HEK293T (cell line): ENCODE data around the gene IFNAR1.
"Not testable (repeated sequence)": the region's sequence is repeated elsewhere in the genome, so short reads cannot be mapped to it uniquely, and the experiment has no call there.

ENCODE experiments used
- CTCF ChIA-PET: fragments of 350-600 bp; formaldehyde crosslinking; extraction: SDS; loops from one replicate; lab custom pipeline; 2021; ENCODE audit warnings: antibody characterized with exemption, inconsistent platforms; lab: Yijun Ruan, JAX
- POLR2A ChIA-PET: fragments of 350-600 bp; formaldehyde crosslinking; extraction: SDS; loops from one replicate; lab custom pipeline; 2020; ENCODE audit warnings: antibody characterized with exemption, inconsistent platforms; lab: Yijun Ruan, JAX
- DNase-seq: peaks from one replicate; pipeline ENCODE4 v3.0.0; 2012; ENCODE audit warnings: mixed read lengths; ENCODE audit errors: extremely low spot score
- ARNT ChIP-seq: fragments of 450-650 bp; IDR thresholded peaks from 2 replicates; pipeline ENCODE4 v1.6.1; 2017; ENCODE audit warnings: mild to moderate bottlenecking
- BHLHE40 ChIP-seq: fragments of 450-650 bp; IDR thresholded peaks from 2 replicates; pipeline ENCODE4 v1.6.1; 2016; ENCODE audit warnings: mild to moderate bottlenecking, moderate library complexity, borderline replicate concordance
- CTBP1 ChIP-seq: fragments of 450-650 bp; IDR thresholded peaks from 2 replicates; pipeline ENCODE4 v1.6.1; 2016; ENCODE audit warnings: borderline replicate concordance
- ELF4 ChIP-seq: fragments of 450-650 bp; IDR thresholded peaks from 2 replicates; pipeline ENCODE4 v1.6.1; 2017; ENCODE audit warnings: antibody characterized with exemption
- FOXA1 ChIP-seq: fragments of 450-650 bp; IDR thresholded peaks from 2 replicates; pipeline ENCODE4 v1.6.1; 2016; ENCODE audit warnings: mild to moderate bottlenecking
- FOXK2 ChIP-seq: fragments of 450-650 bp; IDR thresholded peaks from 2 replicates; pipeline ENCODE4 v1.6.1; 2016; ENCODE audit warnings: mild to moderate bottlenecking
- FOXM1 ChIP-seq: fragments of 450-650 bp; IDR thresholded peaks from 2 replicates; pipeline ENCODE4 v1.6.1; 2017; ENCODE audit warnings: mild to moderate bottlenecking, borderline replicate concordance
- HDGF ChIP-seq: fragments of 450-650 bp; IDR thresholded peaks from 2 replicates; pipeline ENCODE4 v1.6.1; 2017; ENCODE audit warnings: antibody characterized with exemption, borderline replicate concordance
- L3MBTL2 ChIP-seq: fragments of 450-650 bp; conservative IDR thresholded peaks from 2 replicates; pipeline ENCODE4 v1.6.1; 2016; ENCODE audit warnings: mild to moderate bottlenecking
- LEF1 ChIP-seq: fragments of 450-650 bp; IDR thresholded peaks from 2 replicates; pipeline ENCODE4 v1.6.1; 2017; ENCODE audit warnings: mild to moderate bottlenecking, borderline replicate concordance
- NFRKB ChIP-seq: fragments of 450-650 bp; IDR thresholded peaks from 2 replicates; pipeline ENCODE4 v1.6.1; 2016; ENCODE audit warnings: mild to moderate bottlenecking, moderate library complexity
- PKNOX1 ChIP-seq: fragments of 450-650 bp; IDR thresholded peaks from 2 replicates; pipeline ENCODE4 v1.6.1; 2016
- SP1 ChIP-seq: fragments of 450-650 bp; IDR thresholded peaks from 2 replicates; pipeline ENCODE4 v1.6.1; 2017
- SUZ12 ChIP-seq: fragments of 450-650 bp; IDR thresholded peaks from 2 replicates; pipeline ENCODE4 v1.6.1; 2016; ENCODE audit warnings: mild to moderate bottlenecking
- TARDBP ChIP-seq: fragments of 450-650 bp; IDR thresholded peaks from 2 replicates; pipeline ENCODE4 v1.6.1; 2016
- ZNF384 ChIP-seq: fragments of 450-650 bp; IDR thresholded peaks from 2 replicates; pipeline ENCODE4 v1.6.1; 2016

The IFNAR1 gene

GRCh38 chr21:33362044-33362555 lies 37.3 kb downstream of the IFNAR1 start:
- no peak for DNase-seq
- POLR2A ChIA-PET, result interaction anchor here (1.5 to 2.2 kb wide), 3 partner anchors 37 to 162 kb away, joined by 4 to 11 read pairs (median 5); partner anchors contain the start of genes IFNAR1 and IL10RB

GRCh38 chr21:33363911-33364609 lies 39.3 kb downstream of the IFNAR1 start:
- DNase-seq, CTCF ChIA-PET: not testable (repeated sequence)
- POLR2A ChIA-PET, result interaction anchor here (1.1 kb wide), 1 partner anchor 38 kb away, joined by 5 read pairs; no protein-coding TSS in a partner anchor

More at GRCh38 chr21:33362044-33362555, 37.3 kb downstream of the IFNAR1 start:
- TF ChIP-seq LEF1 (no peak), TARDBP (no peak), ELF4 (no peak), PKNOX1 (no peak), NFRKB (no peak), CTBP1 (no peak), FOXM1 (no peak), ZNF384 (no peak), ARNT (no peak), HDGF (no peak), FOXK2 (no peak), L3MBTL2 (no peak), SP1 (no peak), FOXA1 (no peak), BHLHE40 (no peak), SUZ12 (no peak)
- CTCF ChIA-PET, result interaction anchor here (0.8 to 2.3 kb wide), 9 partner anchors 10 to 117 kb away, joined by 3 to 11 read pairs (median 3); partner anchors contain the start of genes IFNAR1 and TMEM50B

- DNase-seq, result no peak
- ChIA-PET CTCF (no interaction called here), POLR2A (no interaction called here)
- TF ChIP-seq CTBP1 (no peak), HDGF (no peak), FOXM1 (no peak), TARDBP (no peak), SP1 (no peak), ZNF384 (no peak), LEF1 (no peak), PKNOX1 (no peak), SUZ12 (no peak), ELF4 (no peak), L3MBTL2 (no peak), FOXA1 (no peak), ARNT (no peak), FOXK2 (no peak), NFRKB (no peak), BHLHE40 (no peak)
These were observed 40.1 kb downstream of the IFNAR1 start for GRCh38 chr21:33364830-33365229.

- TF ChIP-seq LEF1, result no peak
- TF ChIP-seq ARNT, result no peak
- CTCF ChIA-PET, result no interaction called here
- POLR2A ChIA-PET, result interaction anchor here (1.8 kb wide), 1 partner anchor 42 kb away, joined by 6 read pairs; the partner anchor contains the start of gene IFNAR1
- DNase-seq, result no peak
These were observed 42.7 kb downstream of the IFNAR1 start for GRCh38 chr21:33367309-33367973.

GRCh38 chr21:33368124-33368523 lies 43.4 kb downstream of the IFNAR1 start:
- ChIA-PET POLR2A (interaction anchor here (1.8 kb wide), 1 partner anchor 43 kb away, joined by 6 read pairs; the partner anchor contains the start of gene IFNAR1), CTCF (no interaction called here)
- DNase-seq, result no peak
- TF ChIP-seq PKNOX1, result no peak

- ChIA-PET CTCF (no interaction called here), POLR2A (interaction anchor here (1.8 kb wide), 1 partner anchor 44 kb away, joined by 6 read pairs; the partner anchor contains the start of gene IFNAR1)
- TF ChIP-seq BHLHE40, result no peak
- no peak for DNase-seq
These were observed 43.8 kb downstream of the IFNAR1 start for GRCh38 chr21:33368576-33368975.

GRCh38 chr21:33369586-33369985 lies 44.8 kb downstream of the IFNAR1 start:
- no peak for DNase-seq
- CTCF ChIA-PET, result no interaction called here
- TF ChIP-seq CTBP1 (no peak), FOXM1 (no peak), ARNT (no peak), TARDBP (no peak), FOXA1 (no peak), PKNOX1 (no peak), BHLHE40 (no peak), FOXK2 (no peak), L3MBTL2 (no peak), SP1 (no peak), SUZ12 (no peak), ZNF384 (no peak), HDGF (no peak), ELF4 (no peak), LEF1 (no peak), NFRKB (no peak)
- POLR2A ChIA-PET, result no interaction called here
